ENCODE measurements around the gene DRICH1. TPM values are rescaled to one million over a fixed set of nuclear protein-coding genes. Genes with fewer than 3 reads are reported as not detected.
"Not testable (repeated sequence)": the region's sequence is repeated elsewhere in the genome, so short reads cannot be mapped to it uniquely, and the experiment has no call there.

The DRICH1 gene
- polyA plus RNA-seq, 3 donors: 2.3 to 4.8 (median 2.5) TPM

- DNase-seq: no peak
These were observed 62.8 kb downstream of the DRICH1 start for GRCh38 chr22:23569291-23569690.

- DNase-seq: no peak
These were observed 65.2 kb downstream of the DRICH1 start for GRCh38 chr22:23566705-23567475.

GRCh38 chr22:23565915-23566704 lies 66.0 kb downstream of the DRICH1 start:
- DNase-seq: peak; percentile 65

GRCh38 chr22:23565305-23565914 lies 66.7 kb downstream of the DRICH1 start:
- no peak for DNase-seq

GRCh38 chr22:23564276-23564675 lies 67.8 kb downstream of the DRICH1 start:
- DNase-seq: no peak

GRCh38 chr22:23563111-23563510 lies 69.0 kb downstream of the DRICH1 start:
- no peak for DNase-seq

GRCh38 chr22:23562186-23562585 lies 69.9 kb downstream of the DRICH1 start:
- DNase-seq: no peak

DNA sequence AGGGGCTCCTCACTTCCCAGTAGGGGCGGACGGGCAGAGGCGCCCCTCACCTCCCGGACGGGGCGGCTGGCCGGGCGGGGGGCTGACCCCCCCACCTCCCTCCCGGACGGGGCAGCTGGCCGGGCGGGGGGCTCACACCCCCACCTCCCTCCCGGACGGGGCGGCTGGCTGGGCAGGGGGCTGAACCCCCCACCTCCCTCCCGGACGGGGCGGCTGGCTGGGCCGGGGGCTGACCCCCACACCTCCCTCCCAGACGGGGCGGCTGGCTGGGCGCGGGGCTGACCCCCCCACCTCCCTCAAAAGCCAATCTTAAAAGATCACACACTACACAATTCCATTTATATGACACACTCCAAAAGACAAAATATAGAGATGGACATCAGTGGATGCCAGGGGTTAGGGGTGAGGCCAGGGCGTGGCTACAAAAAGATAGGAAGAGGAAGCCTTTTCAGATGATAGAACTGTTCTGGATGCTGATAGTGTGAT lies 71.1 kb downstream of the DRICH1 start:
- DNase-seq: not testable (repeated sequence)

GRCh38 chr22:23560215-23560614 lies 71.9 kb downstream of the DRICH1 start:
- not testable (repeated sequence) for DNase-seq

Other genes starting within 250 kb of the DRICH1 start
- gene IGLL1, start 52.0 kb downstream of the DRICH1 start, polyA plus RNA-seq (ENCODE audit: insufficient read length in 3 of 3): 1 to 10 TPM in 1 of 3 donors, under 1 TPM in 2; 0.61 to 1.4 (median 0.62) TPM
- gene RGL4, start 58.7 kb upstream of the DRICH1 start, polyA plus RNA-seq (ENCODE audit: insufficient read length in 3 of 3): 1 to 10 TPM; 2.5 to 5.7 (median 3.9) TPM
- gene ZNF70, start 118.8 kb upstream of the DRICH1 start, polyA plus RNA-seq (ENCODE audit: insufficient read length in 3 of 3): 1 to 10 TPM; 6.1 to 8.6 (median 7.7) TPM
- 1 to 10 TPM in 2 of 3 donors, under 1 TPM in 1; 0.89 to 1.3 (median 1.1) TPM for gene VPREB3, start 122.1 kb upstream of the DRICH1 start, polyA plus RNA-seq (ENCODE audit: insufficient read length in 3 of 3)
- 1 to 10 TPM; 2.2 to 3.7 (median 2.9) TPM for gene C22orf15, start 130.7 kb upstream of the DRICH1 start, polyA plus RNA-seq (ENCODE audit: insufficient read length in 3 of 3)
- 100 to 1,000 TPM in 1 of 3 donors, 10 to 100 TPM in 2; 81.4 to 103 (median 91.5) TPM for gene CHCHD10, start 135.7 kb upstream of the DRICH1 start, polyA plus RNA-seq (ENCODE audit: insufficient read length in 3 of 3)
- gene MMP11, start 140.5 kb upstream of the DRICH1 start, polyA plus RNA-seq (ENCODE audit: insufficient read length in 3 of 3): 10 to 100 TPM; 15.3 to 21.9 (median 20.0) TPM
- 100 to 1,000 TPM; 171 to 218 (median 181) TPM for gene SMARCB1, start 154.6 kb upstream of the DRICH1 start, polyA plus RNA-seq (ENCODE audit: insufficient read length in 3 of 3)
- 1 to 10 TPM; 4.9 to 6.4 (median 6.3) TPM for gene DERL3, start 206.7 kb upstream of the DRICH1 start, polyA plus RNA-seq (ENCODE audit: insufficient read length in 3 of 3)
- gene SLC2A11, start 225.6 kb upstream of the DRICH1 start, polyA plus RNA-seq (ENCODE audit: insufficient read length in 3 of 3): 10 to 100 TPM; 22.8 to 68.3 (median 61.5) TPM